Tibial artery (tissue), 4 donors: ENCODE data around the gene GALNT10.

Source experiments
- DNase-seq, 2 donors: peaks; one replicate each; pipeline ENCODE4 v3.0.0-alpha.2; 2019
- H3K27ac ChIP-seq, 2 donors: fragments of 200-600 bp; sonication (generic) in 1 of 2; 1 replicate in 1 of 2; 2 replicates in 1 of 2; pipeline ENCODE4 v1.5.1; 2018 to 2019; ENCODE audit warnings: mild to moderate bottlenecking in 1 of 2
- H3K27me3 ChIP-seq, 2 donors: fragments of 200-600 bp; sonication (generic) in 1 of 2; one replicate each; pipeline versions ENCODE4 v1.5.1 to v1.6.0; 2016 to 2019
- H3K36me3 ChIP-seq, 3 donors: fragments of 200-600 bp; sonication (generic) in 2 of 3; one replicate each; pipeline ENCODE4 v1.5.1; 2016 to 2019; ENCODE audit warnings: mild to moderate bottlenecking in 2 of 3
- H3K4me1 ChIP-seq, 4 donors: fragments of 200-600 bp; sonication (generic) in 2 of 4; 1 replicate in 3 of 4; 2 replicates in 1 of 4; pipeline ENCODE4 v1.5.1; 2016 to 2019
- H3K4me3 ChIP-seq, 2 donors: fragments of 200-600 bp; sonication (generic) in 1 of 2; 1 replicate in 1 of 2; 2 replicates in 1 of 2; pipeline ENCODE4 v1.5.1; 2018 to 2019; ENCODE audit warnings: mild to moderate bottlenecking in 2 of 2
- H3K9me3 ChIP-seq, 3 donors: fragments of 200-600 bp; sonication (generic) in 1 of 3; one replicate each; pipeline ENCODE4 v1.5.1; 2016 to 2019
- intact Hi-C: fragments of 100-400 bp; cut with DNase I; formaldehyde crosslinking; loops from one replicate; pipeline ENCODE4 v1.15.0; 2023; ENCODE audit warnings: low total_unique reads
- TF ChIP-seq, protein P1 (sequence below), 2 experiments: fragments of 200-600 bp in 1 of 2; fragments of 450-650 bp in 1 of 2; IDR thresholded peaks; one replicate each; pipeline ENCODE4 v1.5.1; 2017 to 2019; ENCODE audit warnings: antibody characterized with exemption in 2 of 2, mild to moderate bottlenecking in 1 of 2, moderate library complexity in 1 of 2

Gene GALNT10

DNA sequence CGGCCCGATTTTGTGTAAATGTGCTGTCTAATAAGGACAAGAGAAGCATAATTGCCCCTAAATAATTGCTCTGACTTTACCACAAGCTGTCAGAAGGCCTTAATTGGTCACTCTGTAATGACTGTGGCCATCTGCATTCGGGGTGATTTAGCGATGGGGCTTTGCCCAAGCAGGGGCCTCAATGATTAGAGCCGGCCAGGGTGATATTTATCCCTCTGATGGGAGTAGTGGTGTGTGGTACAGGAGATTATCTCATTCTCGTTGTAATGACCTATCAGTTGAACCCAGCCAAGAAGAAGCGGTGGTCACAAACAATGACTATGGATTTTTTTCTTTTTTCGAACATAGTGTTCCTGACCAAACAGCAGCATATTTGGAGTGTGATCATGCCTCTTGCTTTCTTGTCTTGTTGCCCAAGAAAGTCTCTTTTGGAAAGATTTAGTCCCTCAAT is 183.2 kb downstream of the GALNT10 start:
- intact Hi-C loops = no loop called here
- no peak for DNase-seq
- TF ChIP-seq, protein P1, sequence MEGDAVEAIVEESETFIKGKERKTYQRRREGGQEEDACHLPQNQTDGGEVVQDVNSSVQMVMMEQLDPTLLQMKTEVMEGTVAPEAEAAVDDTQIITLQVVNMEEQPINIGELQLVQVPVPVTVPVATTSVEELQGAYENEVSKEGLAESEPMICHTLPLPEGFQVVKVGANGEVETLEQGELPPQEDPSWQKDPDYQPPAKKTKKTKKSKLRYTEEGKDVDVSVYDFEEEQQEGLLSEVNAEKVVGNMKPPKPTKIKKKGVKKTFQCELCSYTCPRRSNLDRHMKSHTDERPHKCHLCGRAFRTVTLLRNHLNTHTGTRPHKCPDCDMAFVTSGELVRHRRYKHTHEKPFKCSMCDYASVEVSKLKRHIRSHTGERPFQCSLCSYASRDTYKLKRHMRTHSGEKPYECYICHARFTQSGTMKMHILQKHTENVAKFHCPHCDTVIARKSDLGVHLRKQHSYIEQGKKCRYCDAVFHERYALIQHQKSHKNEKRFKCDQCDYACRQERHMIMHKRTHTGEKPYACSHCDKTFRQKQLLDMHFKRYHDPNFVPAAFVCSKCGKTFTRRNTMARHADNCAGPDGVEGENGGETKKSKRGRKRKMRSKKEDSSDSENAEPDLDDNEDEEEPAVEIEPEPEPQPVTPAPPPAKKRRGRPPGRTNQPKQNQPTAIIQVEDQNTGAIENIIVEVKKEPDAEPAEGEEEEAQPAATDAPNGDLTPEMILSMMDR (IDR thresholded peaks at IDR 0.05) = no peak
- H3K9me3 ChIP-seq = no peaks in the 10 kb centered on the region
- no peak overlapping the region for H3K4me3 ChIP-seq
- peaks cover 0 to 38% (median 35%) of the 10 kb centered on the region in 4 donors for H3K4me1 ChIP-seq
- H3K27me3 ChIP-seq = no peaks in the 10 kb centered on the region
- no peak overlapping the region for H3K27ac ChIP-seq
- peaks cover 5 to 28% (median 17%) of the 10 kb centered on the region in 3 donors for H3K36me3 ChIP-seq

DNA sequence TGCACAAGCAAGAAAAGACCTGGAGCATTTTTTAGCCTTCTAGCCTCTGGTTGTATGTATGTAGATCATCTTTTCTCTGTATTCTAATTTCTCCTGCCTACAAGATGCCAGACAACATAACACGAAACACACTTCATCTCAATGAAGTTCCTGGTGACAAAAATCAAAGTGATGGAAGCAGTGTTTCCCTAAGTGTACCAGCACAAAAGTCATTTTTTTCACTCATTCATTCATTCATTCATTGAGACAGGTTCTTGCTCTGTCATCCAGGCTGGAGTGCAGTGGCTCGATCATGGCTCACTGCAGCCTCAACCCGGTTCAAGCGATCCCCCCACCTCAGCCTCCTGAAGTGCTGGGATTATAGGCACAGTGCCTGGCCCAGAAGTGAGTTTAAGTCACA is 183.7 kb downstream of the GALNT10 start:
- intact Hi-C loops = no loop called here
- H3K4me3 ChIP-seq = no peak overlapping the region
- DNase-seq = no peak
- no peak overlapping the region for H3K27ac ChIP-seq
- H3K27me3 ChIP-seq = no peaks in the 10 kb centered on the region
- TF ChIP-seq, protein P1 (IDR thresholded peaks at IDR 0.05) = no peak
- H3K9me3 ChIP-seq = no peaks in the 10 kb centered on the region
- H3K36me3 ChIP-seq = peaks cover 5 to 30% (median 17%) of the 10 kb centered on the region in 3 donors
- peaks cover 0 to 33% (median 30%) of the 10 kb centered on the region in 4 donors for H3K4me1 ChIP-seq

DNA sequence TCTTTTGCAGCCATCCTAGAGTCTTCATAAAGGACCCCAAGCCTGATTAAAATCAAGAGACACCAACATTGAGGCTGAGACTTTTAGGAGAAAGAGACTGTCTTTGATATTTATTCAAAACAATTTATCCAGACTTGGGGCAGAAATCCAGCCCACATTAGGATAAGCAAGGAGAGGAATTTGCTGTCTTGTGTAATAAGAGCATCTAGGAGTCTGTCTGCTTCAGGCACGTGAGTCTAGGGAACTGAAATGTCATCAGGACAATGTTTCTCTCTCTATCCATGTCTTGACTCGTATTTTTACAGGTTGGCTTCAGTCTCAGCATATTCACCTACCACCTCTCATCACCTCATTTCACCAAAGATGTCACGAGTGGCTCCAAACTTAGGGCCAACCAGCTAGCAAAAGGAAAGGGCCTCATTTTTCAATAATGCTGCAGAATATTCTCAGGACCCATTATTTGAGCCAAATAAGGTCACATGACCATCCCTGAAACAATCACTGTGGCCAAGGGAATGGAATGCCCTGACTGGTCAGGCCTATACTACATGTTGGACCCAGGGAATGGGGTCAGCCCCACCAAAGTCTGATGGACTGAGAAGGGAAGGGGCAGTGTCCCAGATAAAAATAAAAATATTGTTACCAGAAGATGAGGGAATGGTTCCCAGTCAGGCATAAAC is 184.9 kb downstream of the GALNT10 start:
- peaks cover 5 to 36% (median 20%) of the 10 kb centered on the region in 3 donors for H3K36me3 ChIP-seq
- TF ChIP-seq, protein P1 (IDR thresholded peaks at IDR 0.05) = no peak
- H3K27ac ChIP-seq = no peak overlapping the region
- no peak overlapping the region for H3K4me3 ChIP-seq
- peaks cover 0 to 21% (median 18%) of the 10 kb centered on the region in 4 donors for H3K4me1 ChIP-seq
- no peaks in the 10 kb centered on the region for H3K27me3 ChIP-seq
- H3K9me3 ChIP-seq = no peaks in the 10 kb centered on the region
- DNase-seq = no peak
- intact Hi-C loops = no loop called here

DNA sequence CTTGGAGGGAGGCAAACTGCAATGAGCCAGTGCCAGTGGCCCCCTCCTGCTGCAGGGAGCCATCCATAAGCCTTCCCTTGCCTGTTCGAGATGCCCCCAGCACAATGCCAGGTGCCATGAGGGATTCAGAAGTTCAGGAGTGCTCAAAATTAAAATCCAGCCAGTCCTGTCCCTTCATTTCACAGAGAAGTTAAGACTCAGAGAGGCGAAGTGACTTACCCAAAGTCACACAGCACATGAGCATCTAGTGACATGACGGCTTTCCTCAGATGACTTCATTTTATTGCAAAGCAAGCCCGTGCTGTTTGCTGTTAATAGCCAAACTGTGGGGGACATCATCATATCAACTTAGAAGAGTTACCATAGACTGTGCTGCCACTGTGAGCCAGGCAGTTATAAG is 185.9 kb downstream of the GALNT10 start:
- intact Hi-C loops = no loop called here
- Histone ChIP-seq H3K36me3 (peaks cover 5 to 46% (median 30%) of the 10 kb centered on the region in 3 donors), H3K4me1 (peaks cover 0 to 11% (median 8%) of the 10 kb centered on the region in 4 donors), H3K27ac (no peak overlapping the region), H3K27me3 (no peaks in the 10 kb centered on the region), H3K4me3 (no peak overlapping the region), H3K9me3 (no peaks in the 10 kb centered on the region)
- TF ChIP-seq, protein P1 (IDR thresholded peaks at IDR 0.05) = no peak
- DNase-seq = no peak

DNA sequence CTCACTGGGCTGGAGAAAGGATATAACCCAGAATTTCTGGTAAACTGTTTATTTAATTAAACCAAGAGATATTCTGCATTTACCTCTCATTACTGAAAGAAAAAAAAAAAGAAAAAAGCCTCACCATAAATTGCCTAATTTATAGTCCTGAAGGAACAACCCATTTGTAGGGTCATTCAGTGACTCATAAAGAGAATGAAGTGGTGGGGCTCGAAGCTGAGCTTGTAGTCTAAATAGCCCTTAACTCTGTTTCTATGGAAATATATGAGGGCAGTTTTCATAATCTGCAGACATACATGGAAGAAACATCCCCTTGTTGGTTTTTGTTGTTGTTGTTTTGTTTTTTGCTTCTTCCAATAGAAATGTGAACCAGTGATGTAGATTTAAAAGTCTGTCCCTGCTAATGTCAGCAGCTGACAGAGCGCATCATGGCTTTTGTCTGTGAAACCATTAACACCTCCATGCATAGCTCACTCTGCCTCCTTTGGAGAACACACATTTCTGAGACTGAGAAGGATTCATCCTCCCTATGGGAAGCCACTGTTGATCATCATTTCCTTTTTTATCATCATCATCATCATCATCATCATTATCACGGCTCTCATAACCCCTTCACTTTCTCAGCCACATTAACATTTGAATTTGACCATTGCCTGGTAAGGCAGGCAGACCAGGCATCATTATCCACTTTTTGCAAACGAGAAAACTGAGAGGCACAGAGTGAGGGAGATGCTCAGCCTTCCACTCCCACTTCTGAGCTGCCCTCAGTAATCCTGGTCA is 187.4 kb downstream of the GALNT10 start:
- Histone ChIP-seq H3K9me3 (no peaks in the 10 kb centered on the region), H3K36me3 (peaks cover 5 to 56% (median 38%) of the 10 kb centered on the region in 3 donors), H3K4me3 (no peak overlapping the region), H3K4me1 (no peaks in the 10 kb centered on the region), H3K27me3 (no peaks in the 10 kb centered on the region), H3K27ac (no peak overlapping the region)
- intact Hi-C loops = no loop called here
- TF ChIP-seq, protein P1 (IDR thresholded peaks at IDR 0.05) = no peak
- no peak for DNase-seq
